ENCODE data around the gene CACNA1D. TPM values are rescaled to one million over a fixed set of nuclear protein-coding genes. Genes with fewer than 3 reads are reported as not detected.

CACNA1D gene
- total and polyA plus RNA-seq, 2 donors (not counting 3 experiments of a cell fraction or from before 2014, with no cell fraction given), result 0.06 TPM; not detected in 1

GRCh38 chr3:53837331-53837730 is 342.9 kb downstream of the CACNA1D start:
- Histone ChIP-seq H3K9ac (replicated peaks; ENCODE audit: extremely low read depth, insufficient read depth, low read length) (no peak overlapping the region), H3K27ac (ENCODE audit: insufficient read depth, low read depth, low read length) (no peak overlapping the region), H3K9me1 (replicated peaks; ENCODE audit: control insufficient read depth, extremely low read depth, insufficient read depth, low read length) (no peaks in the 10 kb centered on the region), H2AFZ (ENCODE audit: low read depth, low read length) (no peak overlapping the region), H3K36me3 (ENCODE audit: control insufficient read depth in 2 of 2, extremely low read depth in 1 of 2, insufficient read depth in 2 of 2, low read length in 2 of 2) (no peaks in the 10 kb centered on the region), H4K20me1 (replicated peaks; ENCODE audit: control insufficient read depth, extremely low read depth, insufficient read depth, low read length) (no peaks in the 10 kb centered on the region), H3K9me3 (replicated peaks; ENCODE audit: control insufficient read depth, insufficient read depth, low read length) (no peaks in the 10 kb centered on the region), H3K27me3 (ENCODE audit: control insufficient read depth in 2 of 2, insufficient read depth in 2 of 2, low read length in 2 of 2) (no peaks in the 10 kb centered on the region), H3K4me1 (ENCODE audit: control insufficient read depth, extremely low read depth, insufficient read depth, low read length) (no peaks in the 10 kb centered on the region), H3K4me2 (ENCODE audit: insufficient read depth, low read length) (no peak overlapping the region), H3K4me3 (replicated peaks in 1 of 3; ENCODE audit: insufficient read depth in 1 of 3, low read depth in 1 of 3, low read length in 3 of 3) (no peak overlapping the region), H3K79me2 (ENCODE audit: control insufficient read depth, insufficient read depth, low read length) (no peaks in the 10 kb centered on the region)
- ChIA-PET CTCF (no interaction called here), POLR2A (no interaction called here)
- no peak for TF ChIP-seq GATA2 (IDR thresholded peaks at IDR 0.05; ENCODE audit: insufficient read depth, insufficient read length, low read depth, low read length)
- TF ChIP-seq MYC (IDR thresholded peaks at IDR 0.05; ENCODE audit: low read depth, low read length), result no peak
- no peak for TF ChIP-seq MAX (IDR thresholded peaks at IDR 0.05; ENCODE audit: insufficient read depth, insufficient read length)
- TF ChIP-seq POLR2A (IDR thresholded peaks at IDR 0.05; ENCODE audit: low read depth, low read length), result no peak
- TF ChIP-seq, protein P1, sequence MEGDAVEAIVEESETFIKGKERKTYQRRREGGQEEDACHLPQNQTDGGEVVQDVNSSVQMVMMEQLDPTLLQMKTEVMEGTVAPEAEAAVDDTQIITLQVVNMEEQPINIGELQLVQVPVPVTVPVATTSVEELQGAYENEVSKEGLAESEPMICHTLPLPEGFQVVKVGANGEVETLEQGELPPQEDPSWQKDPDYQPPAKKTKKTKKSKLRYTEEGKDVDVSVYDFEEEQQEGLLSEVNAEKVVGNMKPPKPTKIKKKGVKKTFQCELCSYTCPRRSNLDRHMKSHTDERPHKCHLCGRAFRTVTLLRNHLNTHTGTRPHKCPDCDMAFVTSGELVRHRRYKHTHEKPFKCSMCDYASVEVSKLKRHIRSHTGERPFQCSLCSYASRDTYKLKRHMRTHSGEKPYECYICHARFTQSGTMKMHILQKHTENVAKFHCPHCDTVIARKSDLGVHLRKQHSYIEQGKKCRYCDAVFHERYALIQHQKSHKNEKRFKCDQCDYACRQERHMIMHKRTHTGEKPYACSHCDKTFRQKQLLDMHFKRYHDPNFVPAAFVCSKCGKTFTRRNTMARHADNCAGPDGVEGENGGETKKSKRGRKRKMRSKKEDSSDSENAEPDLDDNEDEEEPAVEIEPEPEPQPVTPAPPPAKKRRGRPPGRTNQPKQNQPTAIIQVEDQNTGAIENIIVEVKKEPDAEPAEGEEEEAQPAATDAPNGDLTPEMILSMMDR (IDR thresholded peaks at IDR 0.05; ENCODE audit: extremely low read depth in 1 of 2, insufficient read depth in 1 of 2, low read depth in 1 of 2, low read length in 2 of 2), result no peak
- no peak for TF ChIP-seq EZH2 (IDR thresholded peaks at IDR 0.05; ENCODE audit: borderline replicate concordance, low read depth, low read length, severe bottlenecking)
- no TSS peak for BruUV-seq (replicated peaks)
- dilution Hi-C loops (cut with MboI; ENCODE audit: extremely low pct_ligation_motif_present, low sequenced_read_pairs), result no loop called here
- FAIRE-seq, result no peak
- no peak for DNase-seq (ENCODE audit: low read depth, low spot score)
- intact Hi-C loops (cut with micrococcal nuclease), result no loop called here

- H3K4me3 ChIP-seq (replicated peaks in 1 of 3; ENCODE audit: insufficient read depth in 1 of 3, low read depth in 1 of 3, low read length in 3 of 3), result no peak overlapping the region
- no peak overlapping the region for H3K9ac ChIP-seq (replicated peaks; ENCODE audit: extremely low read depth, insufficient read depth, low read length)
- CTCF ChIA-PET, result no interaction called here
- no peaks in the 10 kb centered on the region for H3K9me1 ChIP-seq (replicated peaks; ENCODE audit: control insufficient read depth, extremely low read depth, insufficient read depth, low read length)
- BruUV-seq (replicated peaks), result no TSS peak
- dilution Hi-C loops (cut with MboI; ENCODE audit: extremely low pct_ligation_motif_present, low sequenced_read_pairs) (no loop called here), intact Hi-C loops (cut with micrococcal nuclease) (no loop called here)
- no peak overlapping the region for H3K27ac ChIP-seq (ENCODE audit: insufficient read depth, low read depth, low read length)
- no peaks in the 10 kb centered on the region for H3K79me2 ChIP-seq (ENCODE audit: control insufficient read depth, insufficient read depth, low read length)
- no peak overlapping the region for H2AFZ ChIP-seq (ENCODE audit: low read depth, low read length)
- no peak for FAIRE-seq
- H3K4me2 ChIP-seq (ENCODE audit: insufficient read depth, low read length), result no peak overlapping the region
- DNase-seq (ENCODE audit: low read depth, low spot score), result no peak
- no peaks in the 10 kb centered on the region for H3K9me3 ChIP-seq (replicated peaks; ENCODE audit: control insufficient read depth, insufficient read depth, low read length)
- H4K20me1 ChIP-seq (replicated peaks; ENCODE audit: control insufficient read depth, extremely low read depth, insufficient read depth, low read length), result no peaks in the 10 kb centered on the region
- peaks cover 12 to 13% of the 10 kb centered on the region in 2 experiments for H3K27me3 ChIP-seq (ENCODE audit: control insufficient read depth in 2 of 2, insufficient read depth in 2 of 2, low read length in 2 of 2)
- TF ChIP-seq JUN (IDR thresholded peaks at IDR 0.05; ENCODE audit: borderline replicate concordance, insufficient read depth, insufficient read length, low read depth), result no peak
- TF ChIP-seq, protein P1 (IDR thresholded peaks at IDR 0.05; ENCODE audit: extremely low read depth in 1 of 2, insufficient read depth in 1 of 2, low read depth in 1 of 2, low read length in 2 of 2), result no peak
- no peak for TF ChIP-seq GATA2 (IDR thresholded peaks at IDR 0.05; ENCODE audit: insufficient read depth, insufficient read length, low read depth, low read length)
- TF ChIP-seq MAX (IDR thresholded peaks at IDR 0.05; ENCODE audit: insufficient read depth, insufficient read length), result no peak
- TF ChIP-seq EZH2 (IDR thresholded peaks at IDR 0.05; ENCODE audit: borderline replicate concordance, low read depth, low read length, severe bottlenecking), result no peak
- TF ChIP-seq FOS (IDR thresholded peaks at IDR 0.05; ENCODE audit: borderline replicate concordance, insufficient read depth, low read length), result no peak
- no peak for TF ChIP-seq MYC (IDR thresholded peaks at IDR 0.05; ENCODE audit: low read depth, low read length)
- no peak for TF ChIP-seq POLR2A (IDR thresholded peaks at IDR 0.05; ENCODE audit: low read depth, low read length)
- TF ChIP-seq POLR2AphosphoS5 (IDR thresholded peaks at IDR 0.05; ENCODE audit: insufficient read depth, low read depth, low read length), result no peak
- no peaks in the 10 kb centered on the region for H3K4me1 ChIP-seq (ENCODE audit: control insufficient read depth, extremely low read depth, insufficient read depth, low read length)
- POLR2A ChIA-PET, result no interaction called here
- no peaks in the 10 kb centered on the region for H3K36me3 ChIP-seq (ENCODE audit: control insufficient read depth in 2 of 2, extremely low read depth in 1 of 2, insufficient read depth in 2 of 2, low read length in 2 of 2)
These were observed 346.9 kb downstream of the CACNA1D start for GRCh38 chr3:53841296-53841695.
